GM21576 (cell line): Measurements from ENCODE around the gene IL10RA.
A peak's percentile ranks its signal among the peaks of the same experiment; 100 is the strongest.

Experiments used
- ATAC-seq: cut with Tn5 transposase; IDR thresholded peaks from one replicate; pipeline ENCODE4 v1.9.1; 2021; ENCODE audit warnings: mild to moderate bottlenecking, moderate library complexity; ENCODE audit not compliant: unreplicated experiment

The IL10RA gene

DNA sequence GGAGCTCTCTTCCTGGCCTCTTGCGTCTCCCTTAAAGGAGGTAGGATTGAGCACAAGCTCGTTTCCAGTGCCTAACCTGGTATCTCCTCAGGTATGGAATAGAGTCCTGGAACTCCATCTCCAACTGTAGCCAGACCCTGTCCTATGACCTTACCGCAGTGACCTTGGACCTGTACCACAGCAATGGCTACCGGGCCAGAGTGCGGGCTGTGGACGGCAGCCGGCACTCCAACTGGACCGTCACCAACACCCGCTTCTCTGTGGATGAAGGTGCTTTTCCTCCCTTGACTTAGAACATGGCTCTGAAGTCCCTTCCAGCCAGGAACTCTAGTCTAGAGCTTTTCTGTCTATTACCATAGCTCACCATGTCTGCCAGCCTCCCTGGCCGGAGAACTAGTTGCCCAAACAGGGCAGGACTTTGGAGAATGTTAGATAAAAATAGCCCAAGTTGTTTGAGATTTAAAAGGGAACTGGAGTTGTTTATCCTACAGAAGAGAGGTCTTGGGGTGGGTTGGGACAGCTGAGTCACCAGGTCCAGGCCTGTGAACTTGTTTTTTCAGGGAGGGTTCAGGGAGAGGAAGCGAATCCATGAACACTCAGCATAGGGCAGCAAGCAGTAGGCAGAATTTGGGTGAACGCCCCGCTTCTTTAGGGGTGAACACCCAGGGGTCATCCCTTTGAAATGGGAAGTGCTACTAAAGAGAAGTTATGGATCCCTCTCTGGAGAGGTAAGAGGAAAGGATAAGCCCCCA is 3.3 kb downstream of the IL10RA start:
- no peak for ATAC-seq

DNA sequence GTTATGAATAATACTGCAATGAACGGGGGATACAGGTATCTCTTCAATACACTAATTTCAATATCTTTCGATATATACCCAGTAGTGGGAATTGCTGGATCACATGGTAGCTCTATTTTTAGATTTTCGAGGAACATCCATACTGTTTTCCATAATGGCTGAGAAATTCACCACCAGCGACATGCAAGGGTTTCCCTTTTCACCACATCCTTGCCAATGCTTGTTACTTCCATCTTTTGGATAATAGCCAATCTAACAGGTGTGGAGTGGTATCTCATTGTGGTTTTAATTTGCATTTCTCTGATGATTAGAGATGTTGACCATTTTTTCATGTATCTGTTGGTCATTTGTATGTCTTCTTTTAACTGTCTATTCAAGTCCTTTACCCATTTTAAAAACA is 5.9 kb downstream of the IL10RA start:
- ATAC-seq = no peak

DNA sequence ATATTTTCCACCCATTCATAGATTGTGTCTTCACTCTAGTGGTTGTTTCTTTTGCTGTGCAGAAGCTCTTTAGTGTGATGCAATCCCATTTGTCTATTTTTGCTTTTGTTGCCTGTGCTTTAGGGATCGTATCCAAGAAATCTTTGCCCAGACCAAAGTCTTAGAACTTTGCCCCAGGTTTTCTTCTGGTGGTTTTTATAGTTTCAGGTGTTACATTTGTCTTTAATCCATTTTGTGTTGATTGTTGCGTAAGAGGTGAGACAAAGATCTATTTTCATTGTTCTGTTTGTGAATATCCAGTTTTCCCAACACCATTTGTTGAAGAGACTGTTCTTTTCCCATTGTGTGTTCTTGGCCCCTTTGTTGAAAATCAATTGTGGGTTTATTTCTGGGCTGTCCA is 6.4 kb downstream of the IL10RA start:
- no peak for ATAC-seq

DNA sequence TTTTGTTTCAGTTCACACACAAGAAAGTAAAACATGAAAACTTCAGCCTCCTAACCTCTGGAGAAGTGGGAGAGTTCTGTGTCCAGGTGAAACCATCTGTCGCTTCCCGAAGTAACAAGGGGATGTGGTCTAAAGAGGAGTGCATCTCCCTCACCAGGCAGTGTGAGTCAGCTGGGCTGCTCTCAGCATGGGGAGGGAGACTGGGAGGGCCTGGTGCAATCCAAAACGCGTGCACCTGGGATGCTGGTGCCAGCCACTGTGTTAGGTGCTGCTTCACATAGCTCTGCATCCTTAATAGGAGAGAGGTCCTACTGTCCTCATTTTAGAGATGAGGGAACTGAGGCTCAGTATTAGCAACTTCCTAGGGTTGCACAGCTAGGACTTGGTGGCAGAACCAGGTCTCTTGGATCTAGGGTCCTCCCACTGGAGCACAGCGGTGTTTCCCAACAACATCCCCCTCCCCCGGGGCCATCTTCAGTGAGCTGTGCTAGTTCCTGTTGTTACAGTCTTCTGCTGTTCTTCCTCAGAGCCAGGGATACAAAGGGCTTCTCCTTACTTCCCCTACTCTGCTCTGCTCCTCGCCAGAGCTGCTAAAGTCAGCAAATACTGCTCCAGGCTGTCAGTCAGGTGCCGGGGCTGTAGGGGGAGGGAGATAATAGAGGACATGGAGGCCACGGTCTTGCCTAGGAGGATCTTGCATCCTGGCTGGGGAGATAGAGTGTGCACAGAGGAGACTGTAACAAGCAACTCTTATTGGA is 8.0 kb downstream of the IL10RA start:
- ATAC-seq = no peak

DNA sequence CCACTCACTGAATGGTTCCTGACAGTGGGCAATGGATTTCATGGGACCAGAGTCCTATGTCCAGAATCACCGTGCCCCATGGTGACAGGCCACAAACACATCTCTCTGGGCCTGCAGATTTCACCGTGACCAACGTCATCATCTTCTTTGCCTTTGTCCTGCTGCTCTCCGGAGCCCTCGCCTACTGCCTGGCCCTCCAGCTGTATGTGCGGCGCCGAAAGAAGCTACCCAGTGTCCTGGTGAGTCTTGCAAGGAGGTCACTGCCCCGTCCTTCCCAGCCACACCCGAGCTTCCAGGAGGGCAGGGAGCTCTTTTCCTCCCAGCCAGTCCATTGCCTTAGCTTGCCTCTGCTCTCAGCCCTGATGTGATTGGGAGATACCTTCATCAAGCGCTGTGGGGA is 9.3 kb downstream of the IL10RA start:
- ATAC-seq = no peak

DNA sequence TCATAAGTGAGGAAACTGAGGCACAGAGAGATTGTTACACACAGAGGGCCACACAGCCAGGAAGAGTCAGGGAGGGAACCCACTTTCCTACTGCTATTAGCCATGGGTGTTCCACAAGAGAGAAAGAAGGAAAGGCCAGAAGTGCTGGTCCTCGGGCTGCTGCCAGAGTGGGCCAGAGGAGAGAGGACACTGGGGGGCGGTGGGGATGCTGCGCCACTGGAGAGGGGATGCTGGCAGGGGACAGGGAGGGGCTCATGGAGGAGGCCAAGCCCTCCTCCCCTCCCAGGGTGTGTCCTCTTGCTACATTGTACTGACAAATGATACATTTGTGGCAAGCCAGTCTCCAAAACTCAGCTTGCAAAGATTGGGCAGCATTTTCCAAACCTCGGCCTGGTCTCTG is 9.9 kb downstream of the IL10RA start:
- no peak for ATAC-seq

DNA sequence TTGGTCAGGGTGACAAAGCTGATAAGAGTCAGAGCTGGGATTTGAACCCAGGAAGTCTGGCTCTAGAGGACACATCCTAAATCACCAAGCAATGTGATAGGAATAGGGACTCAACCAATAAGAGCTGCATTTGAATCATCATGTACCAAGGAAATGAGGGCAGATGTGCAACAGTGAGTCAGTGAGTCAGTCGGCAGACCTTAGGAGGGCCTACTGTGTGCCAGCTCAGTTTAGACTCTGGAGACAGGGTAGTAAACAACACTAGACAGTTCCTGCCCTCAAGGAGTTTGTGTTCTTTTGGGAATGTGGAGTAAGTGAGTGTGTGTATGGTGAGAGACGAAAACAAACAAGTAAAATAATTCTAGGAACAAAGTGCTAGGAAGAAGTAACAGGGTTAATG is 11.2 kb downstream of the IL10RA start:
- ATAC-seq = no peak

DNA sequence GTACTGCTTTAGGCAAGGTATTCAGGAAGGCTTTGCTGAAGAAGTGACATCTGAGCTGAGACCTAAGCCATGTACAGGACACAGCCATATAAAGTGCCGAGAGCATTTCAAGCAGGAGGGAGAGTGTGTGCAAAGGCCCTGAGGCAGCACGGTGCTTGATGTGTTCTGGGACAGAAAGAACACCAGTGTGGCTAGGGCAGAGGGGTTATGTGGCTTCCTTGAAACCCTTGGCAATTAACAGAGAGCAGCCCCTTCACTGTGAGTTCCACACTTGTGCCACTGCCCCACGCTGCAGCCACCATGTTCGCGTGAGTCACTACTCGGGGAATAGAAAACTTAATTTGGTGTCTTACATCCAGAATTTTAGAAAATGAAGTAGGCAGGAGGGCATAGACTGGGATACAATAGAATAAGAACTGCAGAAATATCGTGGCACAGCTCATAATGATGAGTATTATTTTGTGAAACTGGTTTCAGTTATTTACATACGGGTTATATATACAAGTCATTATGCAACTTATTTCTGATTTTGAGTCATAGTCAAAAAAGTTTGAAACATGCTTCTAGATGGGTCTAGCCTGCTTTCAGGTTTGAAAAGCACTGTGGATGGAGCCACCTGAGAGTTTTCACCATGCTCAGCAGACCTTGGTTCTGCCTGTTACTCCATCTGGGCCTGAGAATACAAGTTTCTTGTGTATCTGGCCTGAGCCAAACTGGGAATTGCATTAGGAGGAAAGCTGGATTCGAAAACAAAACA is 11.8 kb downstream of the IL10RA start:
- peak; percentile 63 for ATAC-seq

DNA sequence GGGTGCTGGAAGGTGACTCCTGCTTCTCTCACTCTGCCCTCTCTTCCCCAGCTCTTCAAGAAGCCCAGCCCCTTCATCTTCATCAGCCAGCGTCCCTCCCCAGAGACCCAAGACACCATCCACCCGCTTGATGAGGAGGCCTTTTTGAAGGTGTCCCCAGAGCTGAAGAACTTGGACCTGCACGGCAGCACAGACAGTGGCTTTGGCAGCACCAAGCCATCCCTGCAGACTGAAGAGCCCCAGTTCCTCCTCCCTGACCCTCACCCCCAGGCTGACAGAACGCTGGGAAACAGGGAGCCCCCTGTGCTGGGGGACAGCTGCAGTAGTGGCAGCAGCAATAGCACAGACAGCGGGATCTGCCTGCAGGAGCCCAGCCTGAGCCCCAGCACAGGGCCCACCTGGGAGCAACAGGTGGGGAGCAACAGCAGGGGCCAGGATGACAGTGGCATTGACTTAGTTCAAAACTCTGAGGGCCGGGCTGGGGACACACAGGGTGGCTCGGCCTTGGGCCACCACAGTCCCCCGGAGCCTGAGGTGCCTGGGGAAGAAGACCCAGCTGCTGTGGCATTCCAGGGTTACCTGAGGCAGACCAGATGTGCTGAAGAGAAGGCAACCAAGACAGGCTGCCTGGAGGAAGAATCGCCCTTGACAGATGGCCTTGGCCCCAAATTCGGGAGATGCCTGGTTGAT is 12.6 kb downstream of the IL10RA start:
- no peak for ATAC-seq

DNA sequence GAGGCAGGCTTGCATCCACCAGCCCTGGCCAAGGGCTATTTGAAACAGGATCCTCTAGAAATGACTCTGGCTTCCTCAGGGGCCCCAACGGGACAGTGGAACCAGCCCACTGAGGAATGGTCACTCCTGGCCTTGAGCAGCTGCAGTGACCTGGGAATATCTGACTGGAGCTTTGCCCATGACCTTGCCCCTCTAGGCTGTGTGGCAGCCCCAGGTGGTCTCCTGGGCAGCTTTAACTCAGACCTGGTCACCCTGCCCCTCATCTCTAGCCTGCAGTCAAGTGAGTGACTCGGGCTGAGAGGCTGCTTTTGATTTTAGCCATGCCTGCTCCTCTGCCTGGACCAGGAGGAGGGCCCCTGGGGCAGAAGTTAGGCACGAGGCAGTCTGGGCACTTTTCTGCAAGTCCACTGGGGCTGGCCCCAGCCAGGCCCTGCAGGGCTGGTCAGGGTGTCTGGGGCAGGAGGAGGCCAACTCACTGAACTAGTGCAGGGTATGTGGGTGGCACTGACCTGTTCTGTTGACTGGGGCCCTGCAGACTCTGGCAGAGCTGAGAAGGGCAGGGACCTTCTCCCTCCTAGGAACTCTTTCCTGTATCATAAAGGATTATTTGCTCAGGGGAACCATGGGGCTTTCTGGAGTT is 13.3 kb downstream of the IL10RA start:
- ATAC-seq = no peak

DNA sequence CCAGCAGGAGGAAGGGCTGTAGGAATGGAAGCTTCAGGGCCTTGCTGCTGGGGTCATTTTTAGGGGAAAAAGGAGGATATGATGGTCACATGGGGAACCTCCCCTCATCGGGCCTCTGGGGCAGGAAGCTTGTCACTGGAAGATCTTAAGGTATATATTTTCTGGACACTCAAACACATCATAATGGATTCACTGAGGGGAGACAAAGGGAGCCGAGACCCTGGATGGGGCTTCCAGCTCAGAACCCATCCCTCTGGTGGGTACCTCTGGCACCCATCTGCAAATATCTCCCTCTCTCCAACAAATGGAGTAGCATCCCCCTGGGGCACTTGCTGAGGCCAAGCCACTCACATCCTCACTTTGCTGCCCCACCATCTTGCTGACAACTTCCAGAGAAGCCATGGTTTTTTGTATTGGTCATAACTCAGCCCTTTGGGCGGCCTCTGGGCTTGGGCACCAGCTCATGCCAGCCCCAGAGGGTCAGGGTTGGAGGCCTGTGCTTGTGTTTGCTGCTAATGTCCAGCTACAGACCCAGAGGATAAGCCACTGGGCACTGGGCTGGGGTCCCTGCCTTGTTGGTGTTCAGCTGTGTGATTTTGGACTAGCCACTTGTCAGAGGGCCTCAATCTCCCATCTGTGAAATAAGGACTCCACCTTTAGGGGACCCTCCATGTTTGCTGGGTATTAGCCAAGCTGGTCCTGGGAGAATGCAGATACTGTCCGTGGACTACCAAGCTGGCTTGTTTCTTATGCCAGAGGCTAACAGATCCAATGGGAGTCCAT is 14.1 kb downstream of the IL10RA start:
- ATAC-seq = no peak

DNA sequence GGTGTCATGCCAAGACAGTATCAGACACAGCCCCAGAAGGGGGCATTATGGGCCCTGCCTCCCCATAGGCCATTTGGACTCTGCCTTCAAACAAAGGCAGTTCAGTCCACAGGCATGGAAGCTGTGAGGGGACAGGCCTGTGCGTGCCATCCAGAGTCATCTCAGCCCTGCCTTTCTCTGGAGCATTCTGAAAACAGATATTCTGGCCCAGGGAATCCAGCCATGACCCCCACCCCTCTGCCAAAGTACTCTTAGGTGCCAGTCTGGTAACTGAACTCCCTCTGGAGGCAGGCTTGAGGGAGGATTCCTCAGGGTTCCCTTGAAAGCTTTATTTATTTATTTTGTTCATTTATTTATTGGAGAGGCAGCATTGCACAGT is 14.6 kb downstream of the IL10RA start:
- no peak for ATAC-seq

DNA sequence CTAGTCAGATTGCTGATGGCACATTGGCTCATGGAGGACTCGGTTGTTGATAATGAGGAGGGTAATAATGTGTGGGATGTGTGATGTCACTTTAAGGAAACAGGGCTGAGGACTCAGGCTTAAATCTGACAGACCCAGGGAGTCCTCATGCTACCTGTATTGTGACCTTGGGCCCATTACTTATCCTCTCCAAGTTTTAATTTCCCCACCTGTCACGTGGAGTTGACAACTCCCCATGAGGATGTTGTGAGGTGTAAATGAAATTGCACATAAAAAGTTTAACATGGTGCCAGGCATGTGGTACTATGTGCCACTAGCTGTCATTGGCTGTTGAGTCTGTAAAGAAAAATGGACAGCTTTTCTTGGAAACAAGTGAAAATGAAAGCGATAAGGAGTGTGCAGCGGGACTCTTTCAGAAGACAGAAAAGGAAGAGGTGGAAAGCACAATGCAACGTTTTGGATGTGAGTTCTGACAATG is 15.3 kb downstream of the IL10RA start:
- no peak for ATAC-seq

DNA sequence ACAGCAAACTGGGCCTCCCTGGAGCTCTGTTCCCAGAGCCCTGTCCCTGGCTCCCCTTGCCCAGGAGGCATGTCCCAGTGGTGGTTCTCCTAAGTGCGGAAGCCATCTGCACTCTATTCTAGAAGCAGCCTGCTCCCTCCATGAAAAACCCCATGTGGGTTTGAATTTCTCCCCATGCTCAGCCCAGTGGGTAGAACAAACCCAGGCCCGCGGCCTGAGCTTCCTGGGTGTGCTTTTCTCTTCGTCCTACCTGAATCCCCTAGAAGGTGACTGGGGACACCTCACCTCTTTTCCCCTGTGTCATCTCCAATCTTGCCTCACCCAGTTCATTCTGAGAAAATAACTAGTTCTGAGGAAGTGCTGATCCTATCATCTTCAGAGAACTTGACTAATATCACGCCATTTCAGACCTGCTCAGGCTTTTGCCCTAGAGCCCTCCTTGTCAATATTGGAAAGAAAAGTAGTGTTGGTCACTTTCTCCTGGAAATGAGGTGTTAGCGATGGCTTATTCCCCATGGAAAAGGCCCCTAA is 15.9 kb downstream of the IL10RA start:
- ATAC-seq = no peak

DNA sequence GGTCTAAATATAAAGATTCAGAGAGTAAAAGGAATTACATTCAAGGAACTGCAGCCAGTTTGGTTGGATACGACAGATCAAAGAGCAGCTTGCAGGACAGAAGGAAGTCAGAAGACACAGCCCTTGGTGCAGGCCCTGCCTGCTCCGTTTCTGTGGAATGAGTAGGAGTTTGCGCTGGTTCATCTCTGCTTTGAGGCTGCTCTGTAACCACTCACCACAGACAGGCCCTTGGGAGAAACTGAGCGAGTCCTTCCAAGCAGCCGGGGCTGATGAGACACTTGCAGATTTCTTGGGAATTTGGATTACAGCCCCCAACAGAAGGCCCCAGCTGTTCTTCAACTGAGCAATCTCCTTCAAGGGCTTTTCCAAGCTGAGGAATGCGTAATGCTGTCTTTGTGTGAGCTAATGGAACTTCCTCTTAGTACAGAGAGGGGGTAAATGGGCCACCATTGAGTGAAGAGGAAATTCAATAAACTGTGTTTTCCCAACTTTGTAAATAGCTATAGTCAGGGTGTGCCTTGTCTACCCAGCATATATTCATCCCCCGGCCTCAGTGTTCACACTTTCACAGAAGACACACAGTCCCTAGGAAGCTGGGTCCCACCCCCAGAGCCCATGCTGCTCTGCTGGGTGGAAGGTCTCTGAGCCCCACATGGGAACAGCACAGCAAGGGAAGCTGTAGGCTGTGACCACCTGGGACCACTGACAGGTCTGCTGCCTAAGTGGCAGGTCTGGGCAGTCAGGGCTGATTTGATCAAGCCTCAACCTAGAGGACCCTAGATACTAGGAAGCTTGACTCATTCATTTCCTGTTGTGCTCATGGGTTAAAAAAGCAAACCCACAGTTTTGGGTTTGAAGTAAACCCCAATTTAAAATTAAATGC is 16.6 kb downstream of the IL10RA start:
- ATAC-seq = no peak

DNA sequence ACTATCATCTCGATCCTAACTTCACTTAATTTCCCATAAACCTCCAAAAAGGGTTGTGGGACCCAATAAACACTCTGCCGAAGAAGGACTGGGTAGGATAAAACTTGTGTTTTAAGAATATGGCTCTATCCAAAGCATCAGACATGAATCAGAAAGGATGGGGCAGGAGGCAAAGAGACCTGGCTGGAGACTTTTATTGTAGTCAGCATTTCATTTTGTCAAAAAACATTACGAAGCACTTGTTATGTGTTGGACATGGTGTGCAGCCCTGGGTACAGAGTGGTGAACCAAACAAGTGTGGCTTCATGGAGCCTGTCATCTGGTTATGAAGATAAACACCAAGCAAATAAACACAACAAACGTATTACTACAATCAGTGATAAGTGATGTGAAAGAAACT is 17.3 kb downstream of the IL10RA start:
- ATAC-seq = no peak

DNA sequence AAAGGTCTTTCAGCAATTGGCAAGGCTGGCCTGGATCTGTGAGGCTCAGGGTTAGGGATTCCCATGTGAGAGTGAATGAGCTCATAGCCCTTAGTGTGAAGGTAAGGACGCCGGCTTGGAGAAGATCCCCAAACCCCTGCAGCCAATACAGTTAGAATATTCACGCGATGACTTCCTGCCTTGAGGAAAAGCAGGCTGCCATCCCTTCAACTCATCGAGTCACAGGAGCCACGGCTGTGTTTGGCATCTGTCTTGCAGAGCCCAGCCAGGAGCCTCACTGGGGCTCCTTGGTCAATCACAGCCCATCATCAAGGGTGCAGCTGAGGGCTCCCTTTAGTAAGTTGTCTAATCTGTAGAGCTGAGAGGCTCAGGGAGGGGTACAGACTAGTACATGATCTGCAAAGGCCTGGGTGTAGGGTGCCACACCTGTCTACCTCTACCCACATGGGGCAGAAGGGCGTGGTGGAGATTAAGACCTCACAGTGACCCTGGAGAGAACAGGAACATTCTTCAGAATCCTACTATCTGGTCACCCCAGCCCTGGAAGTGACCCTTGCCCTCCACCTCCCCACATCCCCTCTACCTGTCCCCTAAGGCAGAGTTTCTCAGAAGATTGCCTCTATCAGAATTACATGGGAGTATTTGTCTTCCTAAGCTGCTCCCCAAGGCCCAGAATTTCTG is 18.5 kb downstream of the IL10RA start:
- no peak for ATAC-seq
